Esophagus muscularis mucosa (tissue), 4 donors: Measurements from ENCODE around the gene TMEM242. TPM values are rescaled to one million over a fixed set of nuclear protein-coding genes. Genes with fewer than 3 reads are reported as not detected.
"Not testable (repeated sequence)": the region's sequence is repeated elsewhere in the genome, so short reads cannot be mapped to it uniquely, and the experiment has no call there.

Experiments used
- DNase-seq: peaks from one replicate; pipeline ENCODE4 v3.0.0-alpha.2; 2017; ENCODE audit errors: extremely low spot score
- H3K27ac ChIP-seq, 4 donors: fragments of 200-600 bp; sonication (generic); replicated peaks in 1 of 4; 1 replicate in 3 of 4; 2 replicates in 1 of 4; pipeline ENCODE4 v1.5.1; 2016 to 2019; ENCODE audit warnings: mild to moderate bottlenecking in 1 of 4
- H3K27me3 ChIP-seq, 4 donors: fragments of 200-600 bp; sonication (generic); one replicate each; pipeline versions ENCODE4 v1.5.1 to v1.6.0; 2016 to 2019
- H3K36me3 ChIP-seq, 4 donors: fragments of 200-600 bp; sonication (generic); one replicate each; pipeline ENCODE4 v1.5.1; 2016 to 2019
- H3K4me1 ChIP-seq, 4 donors: fragments of 200-600 bp; sonication (generic); one replicate each; pipeline ENCODE4 v1.5.1; 2016 to 2019
- H3K4me3 ChIP-seq, 4 donors: fragments of 200-600 bp; sonication (generic); 1 replicate in 2 of 4; 2 replicates in 2 of 4; pipeline ENCODE4 v1.5.1; 2016 to 2019; ENCODE audit warnings: mild to moderate bottlenecking in 4 of 4, moderate library complexity in 1 of 4
- H3K9me3 ChIP-seq, 4 donors: fragments of 200-600 bp; sonication (generic); 1 replicate in 3 of 4; 2 replicates in 1 of 4; pipeline ENCODE4 v1.5.1; 2016 to 2019
- CTCF ChIP-seq, 3 experiments: fragments of 200-600 bp in 2 of 3; fragments of 450-650 bp in 1 of 3; sonication (generic) in 2 of 3; IDR thresholded peaks; one replicate each; pipeline ENCODE4 v1.5.1; 2017 to 2019; ENCODE audit warnings: antibody characterized with exemption in 3 of 3, mild to moderate bottlenecking in 2 of 3, moderate library complexity in 1 of 3
- EP300 ChIP-seq: sonication (generic); formaldehyde crosslinking; IDR thresholded peaks from one replicate; pipeline ENCODE4 v1.6.1; 2017; ENCODE audit warnings: antibody characterized with exemption
- POLR2A ChIP-seq: fragments of 450-650 bp; IDR thresholded peaks from one replicate; pipeline ENCODE4 v1.6.1; 2017; ENCODE audit warnings: antibody characterized with exemption, moderate library complexity, mild to moderate bottlenecking, low read depth
- POLR2AphosphoS5 ChIP-seq, 2 donors: sonication (generic); formaldehyde crosslinking; IDR thresholded peaks; one replicate each; pipeline ENCODE4 v1.6.1; 2017; ENCODE audit warnings: antibody characterized with exemption in 2 of 2
- WGBS: methylation state at CpG from one replicate; pipeline ENCODE4 v1.1.5; 2018; 5-methylcytosine and 5-hydroxymethylcytosine counted together
- intact Hi-C: fragments of 100-400 bp; cut with DNase I; formaldehyde crosslinking; loops from one replicate; pipeline ENCODE4 v1.15.1; 2023
- total RNA-seq, 4 donors: library from RNA; depleted of rRNA; stranded (reverse); fragments of >200 nt; gene quantifications; one replicate each; pipeline versions ENCODE4 v1.1.0 to v1.2.1, GENCODE V29; 2016

Gene TMEM242
- total RNA-seq, 4 donors from 2014 or later: 6.1 to 10.1 (median 8.0) TPM

GRCh38 chr6:157312757-157313156 lies 10.6 kb downstream of the TMEM242 start:
- no peak overlapping the region for H3K27ac ChIP-seq
- H3K27me3 ChIP-seq: no peaks in the 10 kb centered on the region
- peak; percentile 93 for DNase-seq
- H3K4me1 ChIP-seq: peaks cover 0 to 21% (median 17%) of the 10 kb centered on the region in 4 donors
- no peak overlapping the region for H3K4me3 ChIP-seq
- intact Hi-C loops: no loop called here
- TF ChIP-seq POLR2A (no peak), EP300 (no peak), POLR2AphosphoS5 (IDR thresholded peaks at IDR 0.05) (no peak), CTCF (IDR thresholded peaks at IDR 0.05) (no peak)
- 70% methylated on average over 9 of the region's 9 CpGs for WGBS
- H3K9me3 ChIP-seq: no peaks in the 10 kb centered on the region
- H3K36me3 ChIP-seq: peaks cover 15 to 41% (median 22%) of the 10 kb centered on the region in 4 donors

- Histone ChIP-seq H3K36me3 (peaks cover 14 to 37% (median 20%) of the 10 kb centered on the region in 4 donors), H3K4me1 (peaks cover 7 to 16% (median 12%) of the 10 kb centered on the region in 4 donors)
- H3K4me3 ChIP-seq, H3K27ac ChIP-seq, H3K27me3 ChIP-seq, DNase-seq, intact Hi-C loops, H3K9me3 ChIP-seq: not testable (repeated sequence)
- WGBS: 61% methylated on average over 4 of the region's 5 CpGs
Observed at GRCh38 chr6:157310693-157311092, 12.6 kb downstream of the TMEM242 start.

GRCh38 chr6:157307661-157308060 lies 15.7 kb downstream of the TMEM242 start:
- intact Hi-C loops: no loop called here
- no peak for DNase-seq
- Histone ChIP-seq H3K4me3 (no peak overlapping the region), H3K4me1 (peaks cover 12 to 24% (median 19%) of the 10 kb centered on the region in 4 donors), H3K36me3 (peaks cover 0 to 12% (median 3%) of the 10 kb centered on the region in 4 donors), H3K27ac (no peak overlapping the region), H3K9me3 (no peaks in the 10 kb centered on the region), H3K27me3 (no peaks in the 10 kb centered on the region)
- WGBS: 71% methylated on average over 5 of the region's 5 CpGs
- TF ChIP-seq CTCF (IDR thresholded peaks at IDR 0.05): no peak
- TF ChIP-seq POLR2A: no peak
- TF ChIP-seq POLR2AphosphoS5 (IDR thresholded peaks at IDR 0.05): no peak
- no peak for TF ChIP-seq EP300

- no peaks in the 10 kb centered on the region for H3K27me3 ChIP-seq
- peak overlapping the region in 3 of 4 donors; percentile 25 to 52 (median 29) for H3K27ac ChIP-seq
- peaks cover 12 to 26% (median 19%) of the 10 kb centered on the region in 4 donors for H3K4me1 ChIP-seq
- intact Hi-C loops: no loop called here
- no peak for TF ChIP-seq CTCF (IDR thresholded peaks at IDR 0.05)
- TF ChIP-seq POLR2AphosphoS5 (IDR thresholded peaks at IDR 0.05): no peak
- no peak for TF ChIP-seq EP300
- TF ChIP-seq POLR2A: no peak
- WGBS: 80% methylated on average over 9 of the region's 9 CpGs
- peak overlapping the region in 3 of 4 donors; percentile 1 to 8 (median 7) for H3K4me3 ChIP-seq
- peaks cover 0 to 6% (median 0%) of the 10 kb centered on the region in 4 donors for H3K36me3 ChIP-seq
- H3K9me3 ChIP-seq: no peaks in the 10 kb centered on the region
- DNase-seq: no peak
Observed at GRCh38 chr6:157305670-157306653, 17.4 kb downstream of the TMEM242 start.

- WGBS: 65% methylated on average over 12 of the region's 12 CpGs
- H3K36me3 ChIP-seq: peaks cover 0 to 5% (median under 1%) of the 10 kb centered on the region in 4 donors
- no peak for TF ChIP-seq CTCF (IDR thresholded peaks at IDR 0.05)
- TF ChIP-seq EP300: no peak
- no peak for TF ChIP-seq POLR2AphosphoS5 (IDR thresholded peaks at IDR 0.05)
- DNase-seq: no peak
- peak overlapping the region in 3 of 4 donors; percentile 1 to 8 (median 7) for H3K4me3 ChIP-seq
- intact Hi-C loops: no loop called here
- H3K27me3 ChIP-seq: no peaks in the 10 kb centered on the region
- peaks cover 12 to 26% (median 19%) of the 10 kb centered on the region in 4 donors for H3K4me1 ChIP-seq
- no peaks in the 10 kb centered on the region for H3K9me3 ChIP-seq
- H3K27ac ChIP-seq: peak overlapping the region in 3 of 4 donors; percentile 25 to 52 (median 29)
Observed at GRCh38 chr6:157304899-157305663, 18.2 kb downstream of the TMEM242 start.
